UCSD-AML1 (cell line): ENCODE data around the gene ADAMTSL3.

ENCODE experiments used
- DNase-seq: peaks from one replicate; lab custom pipeline; 2025; ENCODE audit not compliant: unreplicated experiment; lab: John Stamatoyannopoulos, UW

Gene ADAMTSL3

GRCh38 chr15:83871808-83872559 lies 218.1 kb downstream of the ADAMTSL3 start:
- no peak for DNase-seq

- DNase-seq, result no peak
Observed at GRCh38 chr15:83873966-83874365, 220.0 kb downstream of the ADAMTSL3 start.

GRCh38 chr15:83880529-83880928 lies 226.6 kb downstream of the ADAMTSL3 start:
- DNase-seq, result no peak

GRCh38 chr15:83881156-83881555 lies 227.2 kb downstream of the ADAMTSL3 start:
- DNase-seq, result no peak

GRCh38 chr15:83886321-83886720 lies 232.4 kb downstream of the ADAMTSL3 start:
- no peak for DNase-seq

- no peak for DNase-seq
Observed at GRCh38 chr15:83887404-83887803, 233.5 kb downstream of the ADAMTSL3 start.

GRCh38 chr15:83887961-83888360 lies 234.0 kb downstream of the ADAMTSL3 start:
- no peak for DNase-seq

GRCh38 chr15:83889995-83890394 lies 236.1 kb downstream of the ADAMTSL3 start:
- no peak for DNase-seq

- no peak for DNase-seq
Observed at GRCh38 chr15:83890587-83890986, 236.7 kb downstream of the ADAMTSL3 start.

- DNase-seq, result no peak
Observed at GRCh38 chr15:83892498-83892897, 238.6 kb downstream of the ADAMTSL3 start.

GRCh38 chr15:83893308-83893707 lies 239.4 kb downstream of the ADAMTSL3 start:
- no peak for DNase-seq

GRCh38 chr15:83897037-83897436 lies 243.1 kb downstream of the ADAMTSL3 start:
- DNase-seq, result no peak

- DNase-seq, result no peak
Observed at GRCh38 chr15:83898361-83898760, 244.4 kb downstream of the ADAMTSL3 start.

- DNase-seq, result no peak
Observed at GRCh38 chr15:83899670-83900069, 245.7 kb downstream of the ADAMTSL3 start.

GRCh38 chr15:83904107-83905040 lies 250.5 kb downstream of the ADAMTSL3 start:
- DNase-seq, result no peak

GRCh38 chr15:83905556-83906273 lies 251.8 kb downstream of the ADAMTSL3 start:
- DNase-seq, result no peak

- DNase-seq, result no peak
Observed at GRCh38 chr15:83911345-83911744, 257.4 kb downstream of the ADAMTSL3 start.

GRCh38 chr15:83912343-83912742 lies 258.4 kb downstream of the ADAMTSL3 start:
- no peak for DNase-seq

- DNase-seq, result no peak
Observed at GRCh38 chr15:83913034-83913632, 259.2 kb downstream of the ADAMTSL3 start.

- no peak for DNase-seq
Observed at GRCh38 chr15:83914906-83915305, 261.0 kb downstream of the ADAMTSL3 start.

GRCh38 chr15:83917432-83917831 lies 263.5 kb downstream of the ADAMTSL3 start:
- no peak for DNase-seq
